T-helper 17 cell (primary cell): ENCODE results near the gene PSMC1. TPM values are rescaled to one million over a fixed set of nuclear protein-coding genes. Genes with fewer than 3 reads are reported as not detected.

Experiments used
- ATAC-seq: fragments of 150-1000 bp; cut with Tn5 transposase; 2 replicates; pipeline ENCODE4 v1.10.0; 2021; ENCODE audit warnings: mild to moderate bottlenecking, moderate library complexity
- DNase-seq, 3 donors: peaks; one replicate each; pipeline versions ENCODE4 v3.0.0 to v3.0.0-alpha.2; 2020 to 2021
- H3K9me3 ChIP-seq: one replicate; pipeline ENCODE4 v1.7.0; 2013; ENCODE audit warnings: low read length, mild to moderate bottlenecking; ENCODE audit not compliant: control insufficient read depth, poor library complexity, severe bottlenecking
- H3K27ac Mint-ChIP-seq: one replicate; pipeline ENCODE4 v1.8.0; 2022; ENCODE audit warnings: mild to moderate bottlenecking, moderate library complexity, mixed read lengths
- H3K27me3 Mint-ChIP-seq: one replicate; pipeline ENCODE4 v1.8.0; 2022; ENCODE audit warnings: mixed read lengths
- H3K36me3 Mint-ChIP-seq: one replicate; pipeline ENCODE4 v1.8.0; 2022; ENCODE audit warnings: low read depth, mixed read lengths
- H3K4me1 Mint-ChIP-seq: one replicate; pipeline ENCODE4 v1.8.0; 2022; ENCODE audit warnings: mild to moderate bottlenecking, mixed read lengths
- H3K4me3 Mint-ChIP-seq: one replicate; pipeline ENCODE4 v1.8.0; 2022; ENCODE audit warnings: mild to moderate bottlenecking, moderate library complexity, mixed read lengths
- total RNA-seq, 4 donors: library from RNA in 2 of 4; stranded (reverse) in 2 of 4; gene quantifications; one replicate each; pipeline ENCODE4 v1.2.3 and lab custom pipeline; 2022 to 2026

Gene PSMC1
- total RNA-seq, 2 donors from 2014 or later, result 61.6 to 65.8 TPM

DNA sequence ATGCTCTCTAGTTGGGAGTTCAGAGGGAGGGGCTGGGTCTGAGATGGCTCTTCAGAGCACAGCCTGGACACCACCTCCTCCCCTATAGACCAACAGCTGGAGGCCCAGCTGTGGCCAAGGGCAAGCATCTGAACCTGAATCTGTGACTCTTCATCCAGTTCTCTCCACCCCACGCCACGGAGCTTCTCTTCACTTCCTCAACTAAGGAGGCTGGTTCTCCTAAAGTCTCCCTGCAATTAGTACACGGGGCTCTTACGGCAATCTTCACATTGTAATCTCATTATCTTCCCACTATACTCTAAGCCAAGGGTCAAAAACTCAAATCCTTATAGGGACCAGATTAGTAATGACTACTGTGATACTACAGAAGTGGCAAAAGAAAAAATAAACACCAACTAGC, 65.5 kb downstream of the PSMC1 start:
- Mint-ChIP-seq H3K27ac (no peak overlapping the region), H3K4me1 (peaks cover 22% of the 10 kb centered on the region), H3K4me3 (no peak overlapping the region), H3K27me3 (no peaks in the 10 kb centered on the region), H3K36me3 (peaks cover 9% of the 10 kb centered on the region)
- DNase-seq (no peak), ATAC-seq (no peak)
- H3K9me3 ChIP-seq, result no peaks in the 10 kb centered on the region

Other genes starting within 250 kb of the PSMC1 start
- gene KCNK13, start 194.6 kb upstream of the PSMC1 start, total RNA-seq, result under 1 TPM in 1 of 2 donors, not detected in 1; 0.21 TPM
- gene NRDE2, start 75.4 kb downstream of the PSMC1 start, total RNA-seq, result 10 to 100 TPM; 18.6 to 21.5 TPM
- gene CALM1, start 140.5 kb downstream of the PSMC1 start, total RNA-seq, result 100 to 1,000 TPM; 872 to 886 TPM